Right lobe of liver (tissue), 4 donors: ENCODE measurements around the gene APMAP.

Experiments
- CTCF ChIP-seq, 4 donors: fragments of 200-600 bp in 3 of 4; fragments of 450-650 bp in 1 of 4; IDR thresholded peaks; one replicate each; pipeline versions ENCODE4 v1.5.1 to v1.8.0; 2016 to 2022; ENCODE audit warnings: antibody characterized with exemption in 4 of 4, mild to moderate bottlenecking in 2 of 4
- POLR2A ChIP-seq: fragments of 450-650 bp; IDR thresholded peaks from one replicate; pipeline ENCODE4 v1.6.1; 2017; ENCODE audit warnings: antibody characterized with exemption, mild to moderate bottlenecking
- donor health status: DM: no; HTN: no; CAD: no.
- donor health status: DM: no; HTN: no; CAD: no.
- donor health status: DM: no; HTN: yes; CAD: no.

- TF ChIP-seq POLR2A (no peak), CTCF (IDR thresholded peaks at IDR 0.05) (no peak)
Measured at GRCh38 chr20:24950836-24951525, 41.6 kb downstream of the APMAP start.
